Measurements from ENCODE around the gene TNRC18.
"Not testable (repeated sequence)": the region's sequence is repeated elsewhere in the genome, so short reads cannot be mapped to it uniquely, and the experiment has no call there.

TNRC18 gene, protein sequence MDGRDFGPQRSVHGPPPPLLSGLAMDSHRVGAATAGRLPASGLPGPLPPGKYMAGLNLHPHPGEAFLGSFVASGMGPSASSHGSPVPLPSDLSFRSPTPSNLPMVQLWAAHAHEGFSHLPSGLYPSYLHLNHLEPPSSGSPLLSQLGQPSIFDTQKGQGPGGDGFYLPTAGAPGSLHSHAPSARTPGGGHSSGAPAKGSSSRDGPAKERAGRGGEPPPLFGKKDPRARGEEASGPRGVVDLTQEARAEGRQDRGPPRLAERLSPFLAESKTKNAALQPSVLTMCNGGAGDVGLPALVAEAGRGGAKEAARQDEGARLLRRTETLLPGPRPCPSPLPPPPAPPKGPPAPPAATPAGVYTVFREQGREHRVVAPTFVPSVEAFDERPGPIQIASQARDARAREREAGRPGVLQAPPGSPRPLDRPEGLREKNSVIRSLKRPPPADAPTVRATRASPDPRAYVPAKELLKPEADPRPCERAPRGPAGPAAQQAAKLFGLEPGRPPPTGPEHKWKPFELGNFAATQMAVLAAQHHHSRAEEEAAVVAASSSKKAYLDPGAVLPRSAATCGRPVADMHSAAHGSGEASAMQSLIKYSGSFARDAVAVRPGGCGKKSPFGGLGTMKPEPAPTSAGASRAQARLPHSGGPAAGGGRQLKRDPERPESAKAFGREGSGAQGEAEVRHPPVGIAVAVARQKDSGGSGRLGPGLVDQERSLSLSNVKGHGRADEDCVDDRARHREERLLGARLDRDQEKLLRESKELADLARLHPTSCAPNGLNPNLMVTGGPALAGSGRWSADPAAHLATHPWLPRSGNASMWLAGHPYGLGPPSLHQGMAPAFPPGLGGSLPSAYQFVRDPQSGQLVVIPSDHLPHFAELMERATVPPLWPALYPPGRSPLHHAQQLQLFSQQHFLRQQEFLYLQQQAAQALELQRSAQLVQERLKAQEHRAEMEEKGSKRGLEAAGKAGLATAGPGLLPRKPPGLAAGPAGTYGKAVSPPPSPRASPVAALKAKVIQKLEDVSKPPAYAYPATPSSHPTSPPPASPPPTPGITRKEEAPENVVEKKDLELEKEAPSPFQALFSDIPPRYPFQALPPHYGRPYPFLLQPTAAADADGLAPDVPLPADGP (N-terminal part only)

DNA sequence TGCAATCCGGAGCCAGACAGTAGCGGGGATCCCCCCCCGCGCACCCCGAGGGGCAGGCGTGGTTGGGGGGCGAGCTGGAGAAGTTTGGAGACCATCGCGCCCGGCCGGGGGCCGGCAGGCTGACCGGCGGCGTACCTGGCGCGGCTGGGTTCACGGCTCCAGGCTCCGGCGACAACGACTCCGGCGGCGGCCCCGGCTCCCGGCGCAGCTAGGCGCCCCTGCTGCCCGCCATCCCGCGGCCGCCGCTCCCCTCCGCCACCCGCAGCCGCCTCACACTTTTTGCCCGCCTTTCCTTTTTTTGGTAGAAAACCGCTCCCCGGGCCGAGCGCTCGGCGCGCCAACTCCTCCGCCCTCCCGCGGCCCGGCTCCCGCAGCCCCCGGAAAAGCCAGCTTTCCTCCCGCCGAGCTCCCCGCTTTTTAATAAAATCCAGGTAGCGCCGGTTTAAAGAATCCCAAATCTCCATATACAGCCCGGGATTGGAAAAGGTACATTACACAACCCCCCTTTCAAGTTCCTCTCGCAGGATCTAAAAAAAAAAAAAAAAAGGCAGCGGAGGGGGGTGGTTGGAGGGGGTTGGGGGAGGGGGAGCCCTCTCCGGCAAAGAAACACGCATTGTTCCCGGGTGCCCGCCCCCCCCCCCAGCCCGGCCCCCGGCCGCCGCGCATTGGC, at the start of gene TNRC18:
TSS of gene TNRC18 (minus strand) at position 529 of the 670 bp plus-strand sequence. CDS start 2,588 bp downstream, outside the sequence.
- H3F3A ChIP-seq (ENCODE audit: low read depth): no peaks in the 10 kb centered on the region

DNA sequence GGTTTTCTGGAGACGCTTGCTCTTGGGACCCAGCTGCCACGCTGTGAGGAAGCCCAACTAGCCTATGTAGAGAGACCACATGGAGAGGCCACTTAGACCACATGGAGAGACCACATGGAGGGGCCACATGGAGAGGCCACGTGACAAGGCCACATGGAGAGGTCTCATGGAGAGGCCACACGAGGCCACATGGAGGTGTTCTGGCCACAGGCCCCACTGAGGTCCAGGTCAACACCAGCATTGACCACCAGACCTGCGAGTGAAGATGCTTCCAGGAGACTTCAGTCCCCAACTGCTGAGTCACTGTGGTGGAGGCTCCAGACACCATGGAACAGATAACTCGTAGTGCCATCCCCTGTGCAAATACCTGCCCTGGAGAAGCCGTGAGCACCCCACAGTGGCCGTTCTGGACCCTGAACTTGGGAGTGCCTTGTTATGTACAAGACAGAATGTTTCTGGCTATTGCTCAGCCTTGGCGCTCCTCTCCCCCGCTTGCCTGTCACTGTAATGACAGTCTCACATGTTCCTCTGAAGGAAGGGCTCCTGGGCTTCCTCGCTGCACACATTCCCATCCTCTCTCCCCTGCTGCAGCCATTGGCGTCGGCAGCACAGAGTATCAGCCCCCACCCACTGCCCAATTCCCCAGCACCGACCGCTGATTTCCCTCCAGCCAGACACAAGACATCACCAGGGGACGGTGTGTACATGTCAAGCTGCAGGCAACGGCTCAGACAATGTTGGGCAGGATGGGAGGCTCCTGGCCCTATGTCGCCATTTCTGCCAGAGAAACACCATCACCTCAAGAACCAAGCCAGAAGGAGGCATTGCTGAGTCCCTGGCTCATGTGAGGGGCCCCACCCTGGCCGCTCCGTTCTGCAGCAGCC, 49.0 kb upstream of the TNRC18 start:
- H3K4me1 ChIP-seq (ENCODE audit: insufficient read depth, low read length, poor library complexity, severe bottlenecking): peaks cover 9% of the 10 kb centered on the region
- H3K36me3 ChIP-seq (ENCODE audit: insufficient read depth, low read length): no peaks in the 10 kb centered on the region
- no peak overlapping the region for H3K4me2 ChIP-seq (ENCODE audit: low read depth, low read length, poor library complexity, severe bottlenecking)
- H3F3A ChIP-seq (ENCODE audit: low read depth): no peaks in the 10 kb centered on the region
- no peak overlapping the region for H3K9ac ChIP-seq (ENCODE audit: low read depth, low read length, poor library complexity, severe bottlenecking)
- no peak overlapping the region for H3K4me3 ChIP-seq (ENCODE audit: low read length, poor library complexity, severe bottlenecking)
- H2AFZ ChIP-seq (ENCODE audit: low read length): no peak overlapping the region
- H3K9me2 ChIP-seq (replicated peaks; ENCODE audit: low read depth, low read length): no peaks in the 10 kb centered on the region
- no peaks in the 10 kb centered on the region for H3K9me3 ChIP-seq (ENCODE audit: insufficient read depth, low read depth, low read length)
- TF ChIP-seq, protein P1, sequence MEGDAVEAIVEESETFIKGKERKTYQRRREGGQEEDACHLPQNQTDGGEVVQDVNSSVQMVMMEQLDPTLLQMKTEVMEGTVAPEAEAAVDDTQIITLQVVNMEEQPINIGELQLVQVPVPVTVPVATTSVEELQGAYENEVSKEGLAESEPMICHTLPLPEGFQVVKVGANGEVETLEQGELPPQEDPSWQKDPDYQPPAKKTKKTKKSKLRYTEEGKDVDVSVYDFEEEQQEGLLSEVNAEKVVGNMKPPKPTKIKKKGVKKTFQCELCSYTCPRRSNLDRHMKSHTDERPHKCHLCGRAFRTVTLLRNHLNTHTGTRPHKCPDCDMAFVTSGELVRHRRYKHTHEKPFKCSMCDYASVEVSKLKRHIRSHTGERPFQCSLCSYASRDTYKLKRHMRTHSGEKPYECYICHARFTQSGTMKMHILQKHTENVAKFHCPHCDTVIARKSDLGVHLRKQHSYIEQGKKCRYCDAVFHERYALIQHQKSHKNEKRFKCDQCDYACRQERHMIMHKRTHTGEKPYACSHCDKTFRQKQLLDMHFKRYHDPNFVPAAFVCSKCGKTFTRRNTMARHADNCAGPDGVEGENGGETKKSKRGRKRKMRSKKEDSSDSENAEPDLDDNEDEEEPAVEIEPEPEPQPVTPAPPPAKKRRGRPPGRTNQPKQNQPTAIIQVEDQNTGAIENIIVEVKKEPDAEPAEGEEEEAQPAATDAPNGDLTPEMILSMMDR (conservative IDR thresholded peaks at IDR 0.05; ENCODE audit: low read length): peak; percentile 50
- no peak for TF ChIP-seq EZH2phosphoT487 (IDR thresholded peaks at IDR 0.05; ENCODE audit: borderline replicate concordance)
- H4K20me1 ChIP-seq (ENCODE audit: insufficient read depth, low read length, poor library complexity, severe bottlenecking): no peaks in the 10 kb centered on the region
- H3K79me2 ChIP-seq (ENCODE audit: insufficient read depth, low read length): no peaks in the 10 kb centered on the region
- no peaks in the 10 kb centered on the region for H3K27me3 ChIP-seq (ENCODE audit: insufficient read depth, low read length, poor library complexity, severe bottlenecking)

More for the DNA sequence above, at the start of gene TNRC18:
- Histone ChIP-seq H3K27me3 (ENCODE audit: insufficient read depth, low read length, poor library complexity, severe bottlenecking) (peaks cover 5% of the 10 kb centered on the region), H3K4me3 (ENCODE audit: low read length, poor library complexity, severe bottlenecking) (peak within 1 kb of the TSS; percentile 98), H3K79me2 (ENCODE audit: insufficient read depth, low read length) (peaks cover 95% of the 10 kb centered on the region), H3K36me3 (ENCODE audit: insufficient read depth, low read length) (no peaks in the 10 kb centered on the region), H3K9me3 (ENCODE audit: insufficient read depth, low read depth, low read length) (no peaks in the 10 kb centered on the region), H4K20me1 (ENCODE audit: insufficient read depth, low read length, poor library complexity, severe bottlenecking) (peaks cover 35% of the 10 kb centered on the region), H3K9ac (ENCODE audit: low read depth, low read length, poor library complexity, severe bottlenecking) (peak within 1 kb of the TSS; percentile 99), H3K9me2 (replicated peaks; ENCODE audit: low read depth, low read length) (no peaks in the 10 kb centered on the region), H3K4me2 (ENCODE audit: low read depth, low read length, poor library complexity, severe bottlenecking) (peak within 1 kb of the TSS; percentile 89), H3K4me1 (ENCODE audit: insufficient read depth, low read length, poor library complexity, severe bottlenecking) (peaks cover 21% of the 10 kb centered on the region), H2AFZ (ENCODE audit: low read length) (no peak within 1 kb of the TSS)
- no peak for TF ChIP-seq EZH2phosphoT487 (IDR thresholded peaks at IDR 0.05; ENCODE audit: borderline replicate concordance)
- TF ChIP-seq, protein P1 (conservative IDR thresholded peaks at IDR 0.05; ENCODE audit: low read length): no peak

DNA sequence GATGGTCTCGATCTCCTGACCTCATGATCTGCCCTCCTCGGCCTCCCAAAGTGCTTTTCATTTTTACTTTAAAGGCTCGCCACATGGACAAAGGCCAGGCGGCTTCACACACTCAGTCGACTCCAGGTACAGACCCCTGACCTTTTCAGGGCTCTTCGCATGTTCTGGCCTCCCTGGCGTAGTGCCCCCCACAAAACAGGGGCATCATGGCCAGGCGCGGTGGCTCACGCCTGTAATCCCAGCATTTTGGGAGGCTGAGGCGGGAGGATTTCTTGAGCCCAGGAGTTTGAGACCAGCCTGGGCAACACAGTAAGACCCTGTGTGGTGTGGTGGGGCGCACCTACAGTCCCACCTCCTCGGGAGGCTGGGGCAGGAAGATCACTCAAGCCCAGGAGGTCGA, 48.0 kb upstream of the TNRC18 start:
- H2AFZ ChIP-seq (ENCODE audit: low read length); H3K4me1 ChIP-seq (ENCODE audit: insufficient read depth, low read length, poor library complexity, severe bottlenecking); H4K20me1 ChIP-seq (ENCODE audit: insufficient read depth, low read length, poor library complexity, severe bottlenecking); H3K4me2 ChIP-seq (ENCODE audit: low read depth, low read length, poor library complexity, severe bottlenecking); H3K27me3 ChIP-seq (ENCODE audit: insufficient read depth, low read length, poor library complexity, severe bottlenecking); H3K4me3 ChIP-seq (ENCODE audit: low read length, poor library complexity, severe bottlenecking); H3K9me3 ChIP-seq (ENCODE audit: insufficient read depth, low read depth, low read length); H3K36me3 ChIP-seq (ENCODE audit: insufficient read depth, low read length); H3F3A ChIP-seq (ENCODE audit: low read depth); H3K79me2 ChIP-seq (ENCODE audit: insufficient read depth, low read length); H3K9me2 ChIP-seq (replicated peaks; ENCODE audit: low read depth, low read length); H3K9ac ChIP-seq (ENCODE audit: low read depth, low read length, poor library complexity, severe bottlenecking): not testable (repeated sequence)
